Measurements from ENCODE around the gene SLC15A3.

- no peak for TF ChIP-seq CTCF (IDR thresholded peaks at IDR 0.05)
- TF ChIP-seq POLR2AphosphoS5 (IDR thresholded peaks at IDR 0.05; ENCODE audit: low read depth, low read length): no peak
- no peak for TF ChIP-seq REST (IDR thresholded peaks at IDR 0.05; ENCODE audit: insufficient read depth in 1 of 2, low read depth in 2 of 2, low read length in 1 of 2)
These were observed 8.4 kb upstream of the SLC15A3 start for GRCh38 chr11:60960405-60960804.

Data from Panc1 (cell line).